ENCODE measurements around the gene CDC73. TPM values are rescaled to one million over a fixed set of nuclear protein-coding genes. Genes with fewer than 3 reads are reported as not detected.

CDC73 gene
- polyA plus RNA-seq, 1 donor (not counting 4 experiments of a cell fraction or from before 2014, with no cell fraction given): 45.3 TPM

DNA sequence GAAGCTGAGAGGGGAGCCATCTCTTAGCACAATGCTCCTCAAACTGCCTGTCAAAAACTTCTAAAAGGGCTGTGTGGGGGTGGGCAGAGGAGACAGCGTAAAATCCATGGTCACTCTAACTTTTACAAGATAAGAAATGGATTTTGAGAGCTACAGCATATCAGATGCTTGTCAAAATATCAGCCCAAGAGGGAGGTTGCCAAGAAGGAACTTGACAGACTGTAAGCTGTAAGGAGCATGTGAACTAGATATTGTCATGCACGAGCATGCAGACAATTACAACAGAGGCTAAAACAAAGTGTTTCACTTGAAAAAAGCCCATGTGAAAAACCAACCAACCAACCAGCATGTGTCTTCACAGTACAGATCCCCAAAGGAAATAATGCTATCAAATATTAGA lies 171.9 kb downstream of the CDC73 start:
- TF ChIP-seq EZH2 (IDR thresholded peaks at IDR 0.05; ENCODE audit: low read length): no peak
- TF ChIP-seq, protein P1, sequence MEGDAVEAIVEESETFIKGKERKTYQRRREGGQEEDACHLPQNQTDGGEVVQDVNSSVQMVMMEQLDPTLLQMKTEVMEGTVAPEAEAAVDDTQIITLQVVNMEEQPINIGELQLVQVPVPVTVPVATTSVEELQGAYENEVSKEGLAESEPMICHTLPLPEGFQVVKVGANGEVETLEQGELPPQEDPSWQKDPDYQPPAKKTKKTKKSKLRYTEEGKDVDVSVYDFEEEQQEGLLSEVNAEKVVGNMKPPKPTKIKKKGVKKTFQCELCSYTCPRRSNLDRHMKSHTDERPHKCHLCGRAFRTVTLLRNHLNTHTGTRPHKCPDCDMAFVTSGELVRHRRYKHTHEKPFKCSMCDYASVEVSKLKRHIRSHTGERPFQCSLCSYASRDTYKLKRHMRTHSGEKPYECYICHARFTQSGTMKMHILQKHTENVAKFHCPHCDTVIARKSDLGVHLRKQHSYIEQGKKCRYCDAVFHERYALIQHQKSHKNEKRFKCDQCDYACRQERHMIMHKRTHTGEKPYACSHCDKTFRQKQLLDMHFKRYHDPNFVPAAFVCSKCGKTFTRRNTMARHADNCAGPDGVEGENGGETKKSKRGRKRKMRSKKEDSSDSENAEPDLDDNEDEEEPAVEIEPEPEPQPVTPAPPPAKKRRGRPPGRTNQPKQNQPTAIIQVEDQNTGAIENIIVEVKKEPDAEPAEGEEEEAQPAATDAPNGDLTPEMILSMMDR (optimal IDR thresholded peaks at IDR 0.05 in 1 of 3, IDR thresholded peaks at IDR 0.05 in 1 of 3, conservative IDR thresholded peaks at IDR 0.05 in 1 of 3; ENCODE audit: extremely low read depth in 1 of 3, insufficient read depth in 2 of 3, low read length in 3 of 3): no peak
- H3K27me3 ChIP-seq (ENCODE audit: control insufficient read depth, extremely low read depth, insufficient read depth, low read length): no peaks in the 10 kb centered on the region
- DNase-seq (ENCODE audit: low read depth, low spot score): no peak
- no peaks in the 10 kb centered on the region for H3K9me1 ChIP-seq (ENCODE audit: control insufficient read depth, extremely low read depth, insufficient read depth, low read length)
- no peak for FAIRE-seq
- no peaks in the 10 kb centered on the region for H3K36me3 ChIP-seq (ENCODE audit: control insufficient read depth in 2 of 2, extremely low read depth in 1 of 2, insufficient read depth in 2 of 2, low read length in 2 of 2)
- H3K79me2 ChIP-seq (ENCODE audit: control insufficient read depth, insufficient read depth, low read length): no peaks in the 10 kb centered on the region
- H3K4me1 ChIP-seq (ENCODE audit: control insufficient read depth, extremely low read depth, insufficient read depth, low read length): no peaks in the 10 kb centered on the region
- no peak overlapping the region for H3K4me3 ChIP-seq (ENCODE audit: control insufficient read depth in 2 of 3, extremely low read depth in 1 of 3, insufficient read depth in 2 of 3, low read depth in 1 of 3, low read length in 3 of 3)
- no peak overlapping the region for H2AFZ ChIP-seq (ENCODE audit: control insufficient read depth, low read length)
- dilution Hi-C loops (cut with MboI; ENCODE audit: extremely low pct_ligation_motif_present, low sequenced_read_pairs): no loop called here
- H3K4me2 ChIP-seq (ENCODE audit: control insufficient read depth, extremely low read depth, insufficient read depth, low read depth, low read length): no peak overlapping the region
- no peak overlapping the region for H3K27ac ChIP-seq (ENCODE audit: control insufficient read depth, insufficient read depth, low read length)
- H3K9me3 ChIP-seq (ENCODE audit: control insufficient read depth, low read depth, low read length): no peaks in the 10 kb centered on the region
- no peak overlapping the region for H3K9ac ChIP-seq (ENCODE audit: control insufficient read depth, extremely low read depth, insufficient read depth, low read length)
- no peaks in the 10 kb centered on the region for H4K20me1 ChIP-seq (ENCODE audit: control insufficient read depth, extremely low read depth, insufficient read depth, low read length)

DNA sequence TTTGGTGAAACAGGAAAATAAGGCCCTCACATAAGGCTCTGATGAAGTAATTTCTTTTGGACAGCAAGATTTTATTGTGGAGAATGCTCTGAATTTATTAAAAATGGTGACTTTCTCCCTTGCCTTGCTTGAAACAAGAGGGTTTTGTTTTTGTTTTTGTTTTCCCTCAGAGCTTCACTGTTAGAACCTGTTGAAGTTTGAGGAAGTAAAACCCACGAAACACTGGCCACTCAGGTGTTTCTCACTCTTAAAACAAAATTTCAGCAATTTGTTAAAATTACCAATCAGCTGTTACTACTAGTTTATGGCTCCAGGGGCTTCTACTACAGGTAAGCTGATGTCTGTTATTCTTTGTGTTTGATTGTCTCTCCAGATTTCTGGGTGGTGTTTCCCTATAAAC lies 177.2 kb downstream of the CDC73 start:
- no peak for DNase-seq (ENCODE audit: low read depth, low spot score)

More for the DNA sequence above, 177.2 kb downstream of the CDC73 start:
- Histone ChIP-seq H3K9me1 (ENCODE audit: control insufficient read depth, extremely low read depth, insufficient read depth, low read length) (no peaks in the 10 kb centered on the region), H3K9ac (ENCODE audit: control insufficient read depth, extremely low read depth, insufficient read depth, low read length) (no peak overlapping the region), H3K9me3 (ENCODE audit: control insufficient read depth, low read depth, low read length) (no peaks in the 10 kb centered on the region), H3K27ac (ENCODE audit: control insufficient read depth, insufficient read depth, low read length) (no peak overlapping the region), H3K4me2 (ENCODE audit: control insufficient read depth, extremely low read depth, insufficient read depth, low read depth, low read length) (no peak overlapping the region), H3K27me3 (ENCODE audit: control insufficient read depth, extremely low read depth, insufficient read depth, low read length) (no peaks in the 10 kb centered on the region), H3K4me1 (ENCODE audit: control insufficient read depth, extremely low read depth, insufficient read depth, low read length) (no peaks in the 10 kb centered on the region), H4K20me1 (ENCODE audit: control insufficient read depth, extremely low read depth, insufficient read depth, low read length) (no peaks in the 10 kb centered on the region), H3K79me2 (ENCODE audit: control insufficient read depth, insufficient read depth, low read length) (no peaks in the 10 kb centered on the region), H3K4me3 (ENCODE audit: control insufficient read depth in 2 of 3, extremely low read depth in 1 of 3, insufficient read depth in 2 of 3, low read depth in 1 of 3, low read length in 3 of 3) (no peak overlapping the region), H2AFZ (ENCODE audit: control insufficient read depth, low read length) (no peak overlapping the region), H3K36me3 (ENCODE audit: control insufficient read depth in 2 of 2, extremely low read depth in 1 of 2, insufficient read depth in 2 of 2, low read length in 2 of 2) (no peaks in the 10 kb centered on the region)
- TF ChIP-seq, protein P1 (optimal IDR thresholded peaks at IDR 0.05 in 1 of 3, IDR thresholded peaks at IDR 0.05 in 1 of 3, conservative IDR thresholded peaks at IDR 0.05 in 1 of 3; ENCODE audit: extremely low read depth in 1 of 3, insufficient read depth in 2 of 3, low read length in 3 of 3): no peak
- no peak for TF ChIP-seq EZH2 (IDR thresholded peaks at IDR 0.05; ENCODE audit: low read length)
- dilution Hi-C loops (cut with MboI; ENCODE audit: extremely low pct_ligation_motif_present, low sequenced_read_pairs): no loop called here
- no peak for FAIRE-seq

Measured in keratinocyte (primary cell).